NCI-H128 (cell line): Measurements from ENCODE around the gene AGK.
A peak's percentile ranks its signal among the peaks of the same experiment; 100 is the strongest.
"Not testable (repeated sequence)": the region's sequence is repeated elsewhere in the genome, so short reads cannot be mapped to it uniquely, and the experiment has no call there.

Experiments used
- DNase-seq: peaks from one replicate; lab custom pipeline; 2025; ENCODE audit not compliant: unreplicated experiment; lab: John Stamatoyannopoulos, UW

The AGK gene

GRCh38 chr7:141641876-141642275 lies 90.7 kb downstream of the AGK start:
- no peak for DNase-seq

- no peak for DNase-seq
Measured at GRCh38 chr7:141645188-141645587, 94.0 kb downstream of the AGK start.

- DNase-seq: no peak
Measured at GRCh38 chr7:141646826-141647480, 95.7 kb downstream of the AGK start.

- not testable (repeated sequence) for DNase-seq
Measured at GRCh38 chr7:141647701-141648100, 96.5 kb downstream of the AGK start.

GRCh38 chr7:141648276-141649114 lies 97.3 kb downstream of the AGK start:
- no peak for DNase-seq

GRCh38 chr7:141649137-141649864 lies 98.1 kb downstream of the AGK start:
- DNase-seq: no peak

GRCh38 chr7:141649865-141650634 lies 98.8 kb downstream of the AGK start:
- peak; percentile 70 for DNase-seq

GRCh38 chr7:141651417-141651816 lies 100.2 kb downstream of the AGK start:
- DNase-seq: no peak

GRCh38 chr7:141652691-141653090 lies 101.5 kb downstream of the AGK start:
- no peak for DNase-seq

- DNase-seq: peak; percentile 47
Measured at GRCh38 chr7:141654551-141654950, 103.3 kb downstream of the AGK start.

- DNase-seq: no peak
Measured at GRCh38 chr7:141659501-141659900, 108.3 kb downstream of the AGK start.

GRCh38 chr7:141660259-141660658 lies 109.0 kb downstream of the AGK start:
- DNase-seq: no peak

- no peak for DNase-seq
Measured at GRCh38 chr7:141663081-141663849, 112.1 kb downstream of the AGK start.

- no peak for DNase-seq
Measured at GRCh38 chr7:141664450-141664849, 113.2 kb downstream of the AGK start.

GRCh38 chr7:141665208-141666035 lies 114.2 kb downstream of the AGK start:
- no peak for DNase-seq

- no peak for DNase-seq
Measured at GRCh38 chr7:141666071-141666470, 114.9 kb downstream of the AGK start.

- no peak for DNase-seq
Measured at GRCh38 chr7:141668853-141669252, 117.6 kb downstream of the AGK start.

- DNase-seq: no peak
Measured at GRCh38 chr7:141671705-141672496, 120.7 kb downstream of the AGK start.

- DNase-seq: no peak
Measured at GRCh38 chr7:141673346-141673745, 122.1 kb downstream of the AGK start.
